Activated B cell treated with CpG ODN at 0.5 μM for 24 hours (primary cell): ENCODE measurements around the gene TBC1D10B. TPM values are rescaled to one million over a fixed set of nuclear protein-coding genes. Genes with fewer than 3 reads are reported as not detected.

ENCODE experiments used
- ATAC-seq: fragments of 200-7000 bp; cut with Tn5 transposase; one replicate; pipeline ENCODE4 v1.10.0; 2021; ENCODE audit warnings: low read depth, mild to moderate bottlenecking, moderate library complexity
- CTCF ChIA-PET: fragments of 350-600 bp; sonication (Branson Sonifier 250); formaldehyde crosslinking; loops from one replicate; lab custom pipeline; 2021; ENCODE audit warnings: antibody characterized with exemption; lab: Charles Lee
- POLR2A ChIA-PET: fragments of 350-600 bp; sonication (Branson Sonifier 250); formaldehyde crosslinking; loops from one replicate; lab custom pipeline; 2021; ENCODE audit warnings: antibody characterized with exemption; lab: Charles Lee
- DNase-seq: peaks from one replicate; pipeline ENCODE4 v3.0.0; 2022
- H3K27ac Mint-ChIP-seq: one replicate; pipeline ENCODE4 v1.8.0; 2020; ENCODE audit warnings: mixed read lengths
- H3K27me3 Mint-ChIP-seq: one replicate; pipeline ENCODE4 v1.8.0; 2021; ENCODE audit warnings: mixed read lengths
- H3K36me3 Mint-ChIP-seq: one replicate; pipeline ENCODE4 v1.8.0; 2021; ENCODE audit warnings: low read depth, mixed read lengths
- H3K4me1 Mint-ChIP-seq: one replicate; pipeline ENCODE4 v1.8.0; 2021; ENCODE audit warnings: mixed read lengths
- H3K4me3 Mint-ChIP-seq: one replicate; pipeline ENCODE4 v1.8.0; 2020; ENCODE audit warnings: mild to moderate bottlenecking, mixed read lengths
- H3K9me3 Mint-ChIP-seq: one replicate; pipeline ENCODE4 v1.8.0; 2020; ENCODE audit warnings: mixed read lengths
- CTCF ChIP-seq: fragments of 200-600 bp; IDR thresholded peaks from one replicate; pipeline ENCODE4 v1.8.0; 2022; ENCODE audit warnings: antibody characterized with exemption, mild to moderate bottlenecking
- intact Hi-C: fragments of 100-400 bp; cut with micrococcal nuclease; formaldehyde crosslinking; loops from one replicate; pipeline ENCODE4 v1.15.1; 2024
- total RNA-seq: library from RNA; stranded (reverse); gene quantifications from 2 replicates; pipeline ENCODE4 v1.2.3, GENCODE V29; 2022

TBC1D10B gene
- total RNA-seq, 1 donor from 2014 or later = 50.2 TPM

GRCh38 chr16:30380803-30381208 is 10.5 kb upstream of the TBC1D10B start:
- ATAC-seq (no peak), DNase-seq (no peak)
- Mint-ChIP-seq H3K9me3 (no peaks in the 10 kb centered on the region), H3K4me3 (peak overlapping the region; percentile 19), H3K4me1 (peaks cover 65% of the 10 kb centered on the region), H3K36me3 (peaks cover 13% of the 10 kb centered on the region), H3K27me3 (no peaks in the 10 kb centered on the region), H3K27ac (peak overlapping the region; percentile 94)
- CTCF ChIA-PET = no interaction called here
- no peak for TF ChIP-seq CTCF
- POLR2A ChIA-PET = interaction anchor here (0.6 to 5.6 kb wide), 7 partner anchors 10 to 531 kb away, joined by 3 to 56 read pairs (median 14); partner anchors contain the start of genes CD2BP2, PHKG2, TBC1D10B and ZNF48
- intact Hi-C loops = no loop called here

GRCh38 chr16:30380072-30380802 is 9.9 kb upstream of the TBC1D10B start:
- Mint-ChIP-seq H3K27ac (peak overlapping the region; percentile 100), H3K4me1 (peaks cover 65% of the 10 kb centered on the region), H3K9me3 (no peaks in the 10 kb centered on the region), H3K36me3 (peaks cover 13% of the 10 kb centered on the region), H3K27me3 (no peaks in the 10 kb centered on the region), H3K4me3 (peak overlapping the region; percentile 54)
- no peak for TF ChIP-seq CTCF
- no peak for ATAC-seq
- intact Hi-C loops = no loop called here
- ChIA-PET CTCF (no interaction called here), POLR2A (interaction anchor here (1.1 to 5.6 kb wide), 6 partner anchors 9 to 368 kb away, joined by 3 to 56 read pairs (median 22); partner anchors contain the start of genes CD2BP2, PHKG2, TBC1D10B and ZNF48)
- DNase-seq = no peak

GRCh38 chr16:30379158-30379783 is 9.0 kb upstream of the TBC1D10B start:
- Mint-ChIP-seq H3K27ac (peak overlapping the region; percentile 100), H3K27me3 (no peaks in the 10 kb centered on the region), H3K4me1 (peaks cover 65% of the 10 kb centered on the region), H3K9me3 (no peaks in the 10 kb centered on the region), H3K4me3 (peak overlapping the region; percentile 92), H3K36me3 (peaks cover 13% of the 10 kb centered on the region)
- ChIA-PET POLR2A (interaction anchor here (0.9 to 4.4 kb wide), 8 partner anchors 8 to 231 kb away, joined by 5 to 33 read pairs (median 9); partner anchors contain the start of genes CD2BP2, TBC1D10B, ZNF48 and ZNF689), CTCF (no interaction called here)
- no peak for DNase-seq
- no peak for TF ChIP-seq CTCF
- no peak for ATAC-seq
- intact Hi-C loops = loop anchor here (2.0 to 10.0 kb wide), 3 partner anchors 24 to 784 kb away; partner anchors contain the start of genes CD2BP2 and PRR14

GRCh38 chr16:30378236-30379157 is 8.2 kb upstream of the TBC1D10B start:
- intact Hi-C loops = loop anchor here (1.0 to 10.0 kb wide), 9 partner anchors 8 to 784 kb away; partner anchors contain the start of genes CD2BP2, FBRS, PRR14 and TBC1D10B
- peak; percentile 88 for ATAC-seq
- Mint-ChIP-seq H3K36me3 (peaks cover 13% of the 10 kb centered on the region), H3K4me1 (peaks cover 62% of the 10 kb centered on the region), H3K27ac (peak overlapping the region; percentile 100), H3K27me3 (no peaks in the 10 kb centered on the region), H3K9me3 (no peaks in the 10 kb centered on the region), H3K4me3 (peak overlapping the region; percentile 92)
- no peak for TF ChIP-seq CTCF
- ChIA-PET POLR2A (interaction anchor here (0.6 to 4.4 kb wide), 27 partner anchors 7 to 725 kb away, joined by 3 to 33 read pairs (median 7); partner anchors contain the start of genes ALDOA, CD2BP2, CORO1A and FBRS), CTCF (no interaction called here)
- DNase-seq = peak; percentile 99
